GM23338 (cell line): ENCODE measurements around the gene NCOA7. TPM values are rescaled to one million over a fixed set of nuclear protein-coding genes. Genes with fewer than 3 reads are reported as not detected.

Experiments used
- ATAC-seq: fragments of 200-7000 bp; cut with Tn5 transposase; 3 replicates; pipeline ENCODE4 v1.9.1; 2020
- DNase-seq: peaks from one replicate; pipeline ENCODE4 v3.0.0-alpha.2; 2015; ENCODE audit warnings: low spot score
- H2AFZ ChIP-seq: fragments of 200-600 bp; sonication (generic); 2 replicates; pipeline ENCODE4 v1.8.0; 2016; ENCODE audit warnings: antibody characterized with exemption, mild to moderate bottlenecking, moderate library complexity
- H3F3A ChIP-seq: fragments of 200-600 bp; sonication (generic); replicated peaks from 2 replicates; pipeline ENCODE4 v1.8.0; 2017; ENCODE audit warnings: antibody characterized with exemption, mixed run types, low read depth
- H3K27ac ChIP-seq: fragments of 200-600 bp; sonication (generic); 2 replicates; pipeline ENCODE4 v1.6.1; 2016; ENCODE audit warnings: low read depth
- H3K27me3 ChIP-seq: fragments of 200-600 bp; sonication (generic); 2 replicates; pipeline ENCODE4 v1.8.0; 2016; ENCODE audit warnings: mild to moderate bottlenecking, mixed run types, moderate library complexity; ENCODE audit not compliant: insufficient read depth
- H3K36me3 ChIP-seq: fragments of 200-600 bp; sonication (generic); 2 replicates; pipeline ENCODE4 v1.8.0; 2016; ENCODE audit warnings: mild to moderate bottlenecking; ENCODE audit not compliant: insufficient read depth
- H3K4me1 ChIP-seq: fragments of 200-600 bp; sonication (generic); 2 replicates; pipeline ENCODE4 v1.8.0; 2016; ENCODE audit warnings: mild to moderate bottlenecking, moderate library complexity; ENCODE audit not compliant: insufficient read depth
- H3K4me2 ChIP-seq: fragments of 200-600 bp; sonication (generic); 2 replicates; pipeline ENCODE4 v1.7.1; 2017; ENCODE audit warnings: mixed run types
- H3K4me3 ChIP-seq: fragments of 200-600 bp; sonication (generic); 2 replicates; pipeline ENCODE4 v1.6.1; 2016; ENCODE audit warnings: mixed run types
- H3K79me2 ChIP-seq: fragments of 200-600 bp; sonication (generic); replicated peaks from 2 replicates; pipeline ENCODE4 v1.8.0; 2017; ENCODE audit warnings: mild to moderate bottlenecking; ENCODE audit not compliant: insufficient read depth
- H3K9me2 ChIP-seq: fragments of 200-600 bp; sonication (generic); 2 replicates; pipeline ENCODE4 v1.8.0; 2017; ENCODE audit not compliant: insufficient read depth
- H4K20me1 ChIP-seq: fragments of 200-600 bp; sonication (generic); replicated peaks from 2 replicates; pipeline ENCODE4 v1.8.0; 2017; ENCODE audit warnings: mild to moderate bottlenecking; ENCODE audit not compliant: insufficient read depth
- H3K27ac Mint-ChIP-seq: 2 replicates; pipeline ENCODE4 v1.8.0; 2020; ENCODE audit warnings: inconsistent platforms, mild to moderate bottlenecking, moderate library complexity, mixed read lengths
- H3K27me3 Mint-ChIP-seq: 3 replicates; pipeline ENCODE4 v1.8.0; 2022; ENCODE audit warnings: low read depth, mild to moderate bottlenecking, moderate library complexity, mixed read lengths, inconsistent platforms; ENCODE audit not compliant: insufficient read depth, poor library complexity
- H3K36me3 Mint-ChIP-seq: 3 replicates; pipeline ENCODE4 v1.8.0; 2021; ENCODE audit warnings: low read depth, mild to moderate bottlenecking, inconsistent platforms, moderate library complexity, mixed read lengths
- H3K4me1 Mint-ChIP-seq: 3 replicates; pipeline ENCODE4 v1.8.0; 2020; ENCODE audit warnings: mild to moderate bottlenecking, inconsistent platforms, mixed read lengths
- H3K4me3 Mint-ChIP-seq: 3 replicates; pipeline ENCODE4 v1.8.0; 2021; ENCODE audit warnings: moderate library complexity, mild to moderate bottlenecking, inconsistent platforms, mixed read lengths
- H3K9me3 Mint-ChIP-seq: 3 replicates; pipeline ENCODE4 v1.8.0; 2020; ENCODE audit warnings: moderate library complexity, mild to moderate bottlenecking, inconsistent platforms, mixed read lengths
- EZH2 ChIP-seq: fragments of 200-600 bp; sonication (generic); IDR thresholded peaks from one replicate; pipeline ENCODE4 v1.8.0; 2017; ENCODE audit warnings: antibody characterized with exemption, mild to moderate bottlenecking, low read depth; ENCODE audit not compliant: unreplicated experiment
- EZH2phosphoT487 ChIP-seq: fragments of 200-600 bp; sonication (generic); IDR thresholded peaks from one replicate; pipeline ENCODE4 v1.8.1; 2018; ENCODE audit warnings: antibody characterized with exemption; ENCODE audit not compliant: unreplicated experiment
- POLR2AphosphoS5 ChIP-seq: IDR thresholded peaks from 2 replicates; pipeline ENCODE4 v1.6.1; 2016; ENCODE audit warnings: antibody characterized with exemption, low read depth
- STAT1 ChIP-seq: IDR thresholded peaks from one replicate; pipeline ENCODE4 v1.6.1; 2016; ENCODE audit warnings: antibody characterized with exemption; ENCODE audit not compliant: unreplicated experiment
- ZNF331 ChIP-seq: fragments of 250-450 bp; sonication (Bioruptor Pico); IDR thresholded peaks from 2 replicates; pipeline ENCODE4 v1.5.0; 2020; ENCODE audit warnings: low read depth, mild to moderate bottlenecking, moderate library complexity
- polyA plus RNA-seq: library from polyadenylated mRNA; unstranded; fragments of >200 nt; fragmentation: Nextera tagmentation; extraction: Ambion mirVana; gene quantifications from 2 replicates; pipeline ENCODE4 v1.2.1, GENCODE V29; 2016
- total RNA-seq: library from RNA; depleted of rRNA; stranded (reverse); fragments of >200 nt; shearing (Covaris generic); gene quantifications from 2 replicates; pipeline ENCODE4 v1.2.3, GENCODE V29; 2014
- TF ChIP-seq, protein P1 (sequence below): fragments of 250-450 bp; sonication (Bioruptor Pico); IDR thresholded peaks from 2 replicates; pipeline ENCODE4 v1.5.0; 2020; ENCODE audit warnings: mild to moderate bottlenecking, moderate library complexity
- TF ChIP-seq, protein P2 (sequence below), 2 experiments: fragments of 200-600 bp in 1 of 2; sonication (generic) in 1 of 2; conservative IDR thresholded peaks; 2 replicates each; pipeline versions ENCODE4 v1.5.1 to v1.6.1; 2016 to 2017; ENCODE audit warnings: antibody characterized with exemption in 2 of 2, low read depth in 2 of 2, mild to moderate bottlenecking in 2 of 2, moderate library complexity in 1 of 2

NCOA7 gene
- total and polyA plus RNA-seq, 2 experiments from 2014 or later: 9.3 to 15.7 TPM

DNA sequence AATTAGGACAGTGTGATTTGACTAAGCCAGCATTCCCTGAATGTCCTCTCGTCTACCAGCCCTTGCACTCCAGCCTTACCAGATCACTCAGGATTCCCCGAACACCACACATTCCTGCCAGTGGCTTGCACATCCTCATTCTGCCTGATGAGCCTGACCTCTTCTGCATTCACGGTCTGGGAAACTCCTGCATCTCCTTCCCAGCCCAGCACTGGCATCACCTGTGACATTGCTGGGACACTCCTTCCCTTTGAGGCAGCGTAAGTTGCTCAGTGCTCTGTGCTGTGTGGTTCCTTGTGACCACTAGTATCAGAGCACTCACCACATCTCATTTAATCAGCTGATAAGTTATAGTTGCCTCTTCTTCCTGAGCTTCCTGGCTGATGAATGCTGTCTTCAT lies 17.3 kb downstream of the NCOA7 start (continued):
- TF ChIP-seq, protein P1, sequence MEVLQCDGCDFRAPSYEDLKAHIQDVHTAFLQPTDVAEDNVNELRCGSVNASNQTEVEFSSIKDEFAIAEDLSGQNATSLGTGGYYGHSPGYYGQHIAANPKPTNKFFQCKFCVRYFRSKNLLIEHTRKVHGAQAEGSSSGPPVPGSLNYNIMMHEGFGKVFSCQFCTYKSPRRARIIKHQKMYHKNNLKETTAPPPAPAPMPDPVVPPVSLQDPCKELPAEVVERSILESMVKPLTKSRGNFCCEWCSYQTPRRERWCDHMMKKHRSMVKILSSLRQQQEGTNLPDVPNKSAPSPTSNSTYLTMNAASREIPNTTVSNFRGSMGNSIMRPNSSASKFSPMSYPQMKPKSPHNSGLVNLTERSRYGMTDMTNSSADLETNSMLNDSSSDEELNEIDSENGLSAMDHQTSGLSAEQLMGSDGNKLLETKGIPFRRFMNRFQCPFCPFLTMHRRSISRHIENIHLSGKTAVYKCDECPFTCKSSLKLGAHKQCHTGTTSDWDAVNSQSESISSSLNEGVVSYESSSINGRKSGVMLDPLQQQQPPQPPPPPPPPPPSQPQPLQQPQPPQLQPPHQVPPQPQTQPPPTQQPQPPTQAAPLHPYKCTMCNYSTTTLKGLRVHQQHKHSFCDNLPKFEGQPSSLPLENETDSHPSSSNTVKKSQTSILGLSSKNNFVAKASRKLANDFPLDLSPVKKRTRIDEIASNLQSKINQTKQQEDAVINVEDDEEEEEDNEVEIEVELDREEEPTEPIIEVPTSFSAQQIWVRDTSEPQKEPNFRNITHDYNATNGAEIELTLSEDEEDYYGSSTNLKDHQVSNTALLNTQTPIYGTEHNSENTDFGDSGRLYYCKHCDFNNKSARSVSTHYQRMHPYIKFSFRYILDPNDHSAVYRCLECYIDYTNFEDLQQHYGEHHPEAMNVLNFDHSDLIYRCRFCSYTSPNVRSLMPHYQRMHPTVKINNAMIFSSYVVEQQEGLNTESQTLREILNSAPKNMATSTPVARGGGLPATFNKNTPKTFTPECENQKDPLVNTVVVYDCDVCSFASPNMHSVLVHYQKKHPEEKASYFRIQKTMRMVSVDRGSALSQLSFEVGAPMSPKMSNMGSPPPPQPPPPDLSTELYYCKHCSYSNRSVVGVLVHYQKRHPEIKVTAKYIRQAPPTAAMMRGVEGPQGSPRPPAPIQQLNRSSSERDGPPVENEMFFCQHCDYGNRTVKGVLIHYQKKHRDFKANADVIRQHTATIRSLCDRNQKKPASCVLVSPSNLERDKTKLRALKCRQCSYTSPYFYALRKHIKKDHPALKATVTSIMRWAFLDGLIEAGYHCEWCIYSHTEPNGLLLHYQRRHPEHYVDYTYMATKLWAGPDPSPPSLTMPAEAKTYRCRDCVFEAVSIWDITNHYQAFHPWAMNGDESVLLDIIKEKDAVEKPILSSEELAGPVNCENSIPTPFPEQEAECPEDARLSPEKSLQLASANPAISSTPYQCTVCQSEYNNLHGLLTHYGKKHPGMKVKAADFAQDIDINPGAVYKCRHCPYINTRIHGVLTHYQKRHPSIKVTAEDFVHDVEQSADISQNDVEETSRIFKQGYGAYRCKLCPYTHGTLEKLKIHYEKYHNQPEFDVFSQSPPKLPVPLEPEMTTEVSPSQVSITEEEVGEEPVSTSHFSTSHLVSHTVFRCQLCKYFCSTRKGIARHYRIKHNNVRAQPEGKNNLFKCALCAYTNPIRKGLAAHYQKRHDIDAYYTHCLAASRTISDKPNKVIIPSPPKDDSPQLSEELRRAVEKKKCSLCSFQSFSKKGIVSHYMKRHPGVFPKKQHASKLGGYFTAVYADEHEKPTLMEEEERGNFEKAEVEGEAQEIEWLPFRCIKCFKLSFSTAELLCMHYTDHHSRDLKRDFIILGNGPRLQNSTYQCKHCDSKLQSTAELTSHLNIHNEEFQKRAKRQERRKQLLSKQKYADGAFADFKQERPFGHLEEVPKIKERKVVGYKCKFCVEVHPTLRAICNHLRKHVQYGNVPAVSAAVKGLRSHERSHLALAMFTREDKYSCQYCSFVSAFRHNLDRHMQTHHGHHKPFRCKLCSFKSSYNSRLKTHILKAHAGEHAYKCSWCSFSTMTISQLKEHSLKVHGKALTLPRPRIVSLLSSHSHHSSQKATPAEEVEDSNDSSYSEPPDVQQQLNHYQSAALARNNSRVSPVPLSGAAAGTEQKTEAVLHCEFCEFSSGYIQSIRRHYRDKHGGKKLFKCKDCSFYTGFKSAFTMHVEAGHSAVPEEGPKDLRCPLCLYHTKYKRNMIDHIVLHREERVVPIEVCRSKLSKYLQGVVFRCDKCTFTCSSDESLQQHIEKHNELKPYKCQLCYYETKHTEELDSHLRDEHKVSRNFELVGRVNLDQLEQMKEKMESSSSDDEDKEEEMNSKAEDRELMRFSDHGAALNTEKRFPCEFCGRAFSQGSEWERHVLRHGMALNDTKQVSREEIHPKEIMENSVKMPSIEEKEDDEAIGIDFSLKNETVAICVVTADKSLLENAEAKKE (CRISPR knock-in tag): no peak
- TF ChIP-seq EZH2: no peak
- no peak for TF ChIP-seq STAT1
- TF ChIP-seq ZNF331: no peak
- TF ChIP-seq, protein P2, sequence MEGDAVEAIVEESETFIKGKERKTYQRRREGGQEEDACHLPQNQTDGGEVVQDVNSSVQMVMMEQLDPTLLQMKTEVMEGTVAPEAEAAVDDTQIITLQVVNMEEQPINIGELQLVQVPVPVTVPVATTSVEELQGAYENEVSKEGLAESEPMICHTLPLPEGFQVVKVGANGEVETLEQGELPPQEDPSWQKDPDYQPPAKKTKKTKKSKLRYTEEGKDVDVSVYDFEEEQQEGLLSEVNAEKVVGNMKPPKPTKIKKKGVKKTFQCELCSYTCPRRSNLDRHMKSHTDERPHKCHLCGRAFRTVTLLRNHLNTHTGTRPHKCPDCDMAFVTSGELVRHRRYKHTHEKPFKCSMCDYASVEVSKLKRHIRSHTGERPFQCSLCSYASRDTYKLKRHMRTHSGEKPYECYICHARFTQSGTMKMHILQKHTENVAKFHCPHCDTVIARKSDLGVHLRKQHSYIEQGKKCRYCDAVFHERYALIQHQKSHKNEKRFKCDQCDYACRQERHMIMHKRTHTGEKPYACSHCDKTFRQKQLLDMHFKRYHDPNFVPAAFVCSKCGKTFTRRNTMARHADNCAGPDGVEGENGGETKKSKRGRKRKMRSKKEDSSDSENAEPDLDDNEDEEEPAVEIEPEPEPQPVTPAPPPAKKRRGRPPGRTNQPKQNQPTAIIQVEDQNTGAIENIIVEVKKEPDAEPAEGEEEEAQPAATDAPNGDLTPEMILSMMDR (conservative IDR thresholded peaks at IDR 0.05; ENCODE audit: low read depth in 2 of 2): no peak

DNA sequence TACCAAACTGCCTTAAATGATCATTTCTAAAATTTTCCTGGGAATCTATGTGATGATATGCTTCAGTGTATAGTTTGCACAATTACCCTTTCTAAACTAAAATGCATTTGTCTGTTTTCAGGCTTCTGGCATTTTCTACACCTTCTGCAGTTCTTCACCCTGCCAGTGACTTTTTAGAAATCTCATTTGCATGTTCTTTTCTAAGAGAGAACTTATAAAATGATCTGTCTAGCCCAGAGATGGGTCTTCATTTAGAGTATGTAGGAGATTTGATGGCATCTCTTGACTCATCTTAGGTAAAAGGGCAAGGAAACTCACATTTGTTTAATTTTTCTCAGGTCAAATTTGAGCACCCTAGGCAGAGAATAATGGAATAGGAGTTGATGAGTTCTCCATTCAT lies 17.8 kb downstream of the NCOA7 start:
- no peak for ATAC-seq
- H3K4me1 Mint-ChIP-seq: peaks cover 2% of the 10 kb centered on the region; the same call in 1 of the 3 replicates
- TF ChIP-seq POLR2AphosphoS5 (no peak), ZNF331 (no peak), EZH2phosphoT487 (no peak)
- TF ChIP-seq, protein P1 (CRISPR knock-in tag): no peak

More for the DNA sequence above, 17.8 kb downstream of the NCOA7 start:
- H3K36me3 ChIP-seq: no peaks in the 10 kb centered on the region
- no peaks in the 10 kb centered on the region; the same call in 1 of the 2 replicates for H3K79me2 ChIP-seq
- no peaks in the 10 kb centered on the region for H4K20me1 ChIP-seq
- no peak overlapping the region for H3K4me2 ChIP-seq
- Mint-ChIP-seq H3K27ac (no peak overlapping the region), H3K36me3 (no peaks in the 10 kb centered on the region), H3K4me3 (no peak overlapping the region), H3K9me3 (no peaks in the 10 kb centered on the region), H3K27me3 (peaks cover 4% of the 10 kb centered on the region)
- no peaks in the 10 kb centered on the region for H3F3A ChIP-seq
- no peak overlapping the region for H2AFZ ChIP-seq
- no peaks in the 10 kb centered on the region for H3K4me1 ChIP-seq
- H3K4me3 ChIP-seq: no peak overlapping the region
- H3K9me2 ChIP-seq: peaks cover 7% of the 10 kb centered on the region
- H3K27ac ChIP-seq: no peak overlapping the region; the same call in 1 of the 2 replicates
- DNase-seq: no peak
- no peaks in the 10 kb centered on the region for H3K27me3 ChIP-seq
